ENCODE data around the gene TST. TPM values are rescaled to one million over a fixed set of nuclear protein-coding genes. Genes with fewer than 3 reads are reported as not detected.

TST gene
- polyA plus RNA-seq, 2 of the 4 experiments (the other 2 are of a cell fraction) = 43.2 to 50.1 TPM

GRCh38 chr22:37021041-37021440 lies 1.8 kb upstream of the TST start (continued):
- no peak for TF ChIP-seq BCL3 (IDR thresholded peaks at IDR 0.05)

GRCh38 chr22:37020192-37020479 lies 889 bp upstream of the TST start:
- TF ChIP-seq TP53 (CRISPR knock-in tag; IDR thresholded peaks at IDR 0.05) (no peak), MAX (IDR thresholded peaks at IDR 0.05) (peak; percentile 68), USF2 (IDR thresholded peaks at IDR 0.05) (0 out of 2 replicates have a peak, but pooled peaks have one; percentile 30), PHF8 (IDR thresholded peaks at IDR 0.05; ENCODE audit: borderline replicate concordance, low read depth) (0 out of 2 replicates have a peak, but pooled peaks have one; percentile 3), CTCF (IDR thresholded peaks at IDR 0.05) (no peak), E2F6 (IDR thresholded peaks at IDR 0.05; ENCODE audit: borderline replicate concordance, low read depth) (no peak; the same call in 1 of the 2 replicates), KDM1A (IDR thresholded peaks at IDR 0.05; ENCODE audit: low read depth) (no peak)
- POLR2A ChIA-PET = interaction anchor here (0.8 to 3.3 kb wide), 2 partner anchors 10 to 12 kb away, joined by 3 to 15 read pairs; no protein-coding TSS in a partner anchor
- FAIRE-seq (no peak), DNase-seq (ENCODE audit: low read depth in 1 of 2, low spot score in 1 of 2) (peak in 1 of 2 experiments; percentile 61), ATAC-seq (peak; percentile 67 to 69)
- no peaks in the 10 kb centered on the region for H3K9me3 ChIP-seq
- peak overlapping the region; percentile 99 to 100 for H3K27ac ChIP-seq
- H3K4me2 ChIP-seq = peak overlapping the region; percentile 71
- CTCF ChIA-PET = interaction anchor here (1.0 to 9.0 kb wide), 6 partner anchors 11 to 80 kb away, joined by 3 to 79 read pairs (median 12); no protein-coding TSS in a partner anchor
- H3K4me1 ChIP-seq = peaks cover 59% of the 10 kb centered on the region
- 0% methylated on average over 5 of the region's 5 CpGs for WGBS (ENCODE audit: missing lambda C conversion rate)
- H3K4me3 ChIP-seq = peak overlapping the region; percentile 98

- 0% methylated on average over 3 of the region's 35 CpGs for WGBS (ENCODE audit: missing lambda C conversion rate)
- Histone ChIP-seq H3K4me3 (peak overlapping the region; percentile 98), H3K9me3 (no peaks in the 10 kb centered on the region), H3K4me1 (peaks cover 51% of the 10 kb centered on the region), H3K4me2 (peak overlapping the region; percentile 71), H3K27ac (peak overlapping the region; percentile 99 to 100)
- DNase-seq (ENCODE audit: low read depth in 1 of 2, low spot score in 1 of 2) = peak in 1 of 2 experiments; percentile 21
- peak; percentile 49 to 52 for ATAC-seq
- ChIA-PET POLR2A (interaction anchor here (1.0 to 3.3 kb wide), 4 partner anchors 9 to 178 kb away, joined by 3 to 15 read pairs (median 4); no protein-coding TSS in a partner anchor), CTCF (interaction anchor here (0.9 to 9.0 kb wide), 7 partner anchors 8 to 157 kb away, joined by 3 to 79 read pairs (median 12); no protein-coding TSS in a partner anchor)
- TF ChIP-seq ATOH8 (CRISPR knock-in tag; IDR thresholded peaks at IDR 0.05; ENCODE audit: low read depth) (no peak), ZSCAN20 (CRISPR knock-in tag; IDR thresholded peaks at IDR 0.05) (no peak), EHF (CRISPR knock-in tag; IDR thresholded peaks at IDR 0.05) (no peak), PHF8 (IDR thresholded peaks at IDR 0.05; ENCODE audit: borderline replicate concordance, low read depth) (no peak), MYC (IDR thresholded peaks at IDR 0.05; ENCODE audit: borderline replicate concordance, low read length) (no peak)
- no peak for FAIRE-seq
Observed at GRCh38 chr22:37018815-37019308, 385 bp downstream of the TST start.
